ENCODE data around the gene VPS13C. TPM values are rescaled to one million over a fixed set of nuclear protein-coding genes. Genes with fewer than 3 reads are reported as not detected.

Gene VPS13C
- total RNA-seq, 1 donor from 2014 or later: 50.9 TPM

GRCh38 chr15:61818801-61819200 is 241.4 kb downstream of the VPS13C start:
- H3K4me3 Mint-ChIP-seq (ENCODE audit: unreplicated experiment): no peak overlapping the region
- H3K27me3 Mint-ChIP-seq (ENCODE audit: unreplicated experiment): no peaks in the 10 kb centered on the region
- TF ChIP-seq CTCF (IDR thresholded peaks at IDR 0.05; ENCODE audit: unreplicated experiment): no peak
- no peak overlapping the region for H3K27ac Mint-ChIP-seq (ENCODE audit: unreplicated experiment)
- peaks cover 4% of the 10 kb centered on the region for H3K4me1 Mint-ChIP-seq (ENCODE audit: unreplicated experiment)
- no peaks in the 10 kb centered on the region for H3K9me3 Mint-ChIP-seq (ENCODE audit: unreplicated experiment)
- H3K36me3 Mint-ChIP-seq (ENCODE audit: low read depth, unreplicated experiment): no peaks in the 10 kb centered on the region
- no peak for DNase-seq (ENCODE audit: low spot score)

DNA sequence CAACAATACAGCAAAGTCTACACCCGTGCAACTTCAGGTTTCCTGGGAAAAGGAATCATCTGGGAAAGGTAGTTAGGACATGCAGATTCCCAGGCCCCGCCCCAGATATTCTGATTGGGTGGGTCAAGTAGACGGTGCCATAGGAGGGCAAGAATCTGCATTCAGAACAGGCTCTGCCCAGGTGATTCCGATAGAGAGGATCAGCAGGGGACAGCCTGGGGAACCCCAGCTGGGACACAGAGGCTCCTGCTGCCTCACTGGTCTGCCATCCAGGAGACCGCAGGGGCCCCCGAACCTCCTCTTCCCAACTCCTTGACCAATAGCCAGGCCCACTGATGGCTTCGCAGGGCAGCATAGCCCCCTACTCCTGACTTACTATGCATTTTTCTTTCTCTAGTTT is 243.4 kb downstream of the VPS13C start:
- no peak overlapping the region for H3K4me3 Mint-ChIP-seq (ENCODE audit: unreplicated experiment)
- H3K9me3 Mint-ChIP-seq (ENCODE audit: unreplicated experiment): no peaks in the 10 kb centered on the region
- TF ChIP-seq CTCF (IDR thresholded peaks at IDR 0.05; ENCODE audit: unreplicated experiment): no peak
- no peak for DNase-seq (ENCODE audit: low spot score)
- peaks cover 4% of the 10 kb centered on the region for H3K4me1 Mint-ChIP-seq (ENCODE audit: unreplicated experiment)
- H3K36me3 Mint-ChIP-seq (ENCODE audit: low read depth, unreplicated experiment): no peaks in the 10 kb centered on the region
- H3K27me3 Mint-ChIP-seq (ENCODE audit: unreplicated experiment): no peaks in the 10 kb centered on the region
- no peak overlapping the region for H3K27ac Mint-ChIP-seq (ENCODE audit: unreplicated experiment)

- Mint-ChIP-seq H3K27me3 (ENCODE audit: unreplicated experiment) (peaks cover 2% of the 10 kb centered on the region), H3K4me1 (ENCODE audit: unreplicated experiment) (peaks cover 4% of the 10 kb centered on the region), H3K27ac (ENCODE audit: unreplicated experiment) (no peak overlapping the region), H3K9me3 (ENCODE audit: unreplicated experiment) (no peaks in the 10 kb centered on the region), H3K4me3 (ENCODE audit: unreplicated experiment) (no peak overlapping the region), H3K36me3 (ENCODE audit: low read depth, unreplicated experiment) (no peaks in the 10 kb centered on the region)
- no peak for TF ChIP-seq CTCF (IDR thresholded peaks at IDR 0.05; ENCODE audit: unreplicated experiment)
- no peak for DNase-seq (ENCODE audit: low spot score)
Observed at GRCh38 chr15:61815356-61816083, 244.7 kb downstream of the VPS13C start.

DNA sequence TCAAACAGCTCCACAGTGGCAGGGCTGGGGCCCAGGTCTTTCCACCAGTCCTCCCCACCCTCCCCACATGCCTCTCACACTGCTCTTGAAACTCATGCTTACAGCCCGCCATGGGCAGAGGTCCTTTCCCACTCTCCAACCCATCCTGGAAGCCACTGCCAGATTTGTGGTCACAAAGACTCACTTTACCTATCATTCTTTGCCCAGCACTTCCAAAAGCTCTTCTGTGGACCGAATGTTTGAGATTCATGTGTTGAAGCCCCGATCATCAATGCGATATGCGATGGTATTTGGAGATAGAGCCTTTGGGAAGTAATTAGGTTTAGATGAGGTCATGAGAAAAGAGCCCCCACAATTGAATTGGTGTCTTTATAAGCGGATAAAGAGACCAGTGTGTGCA is 247.8 kb downstream of the VPS13C start:
- H3K4me1 Mint-ChIP-seq (ENCODE audit: unreplicated experiment): peaks cover 3% of the 10 kb centered on the region
- H3K36me3 Mint-ChIP-seq (ENCODE audit: low read depth, unreplicated experiment): no peaks in the 10 kb centered on the region
- no peak overlapping the region for H3K27ac Mint-ChIP-seq (ENCODE audit: unreplicated experiment)
- no peak for TF ChIP-seq CTCF (IDR thresholded peaks at IDR 0.05; ENCODE audit: unreplicated experiment)
- H3K9me3 Mint-ChIP-seq (ENCODE audit: unreplicated experiment): no peaks in the 10 kb centered on the region
- H3K4me3 Mint-ChIP-seq (ENCODE audit: unreplicated experiment): no peak overlapping the region
- H3K27me3 Mint-ChIP-seq (ENCODE audit: unreplicated experiment): peaks cover 2% of the 10 kb centered on the region
- no peak for DNase-seq (ENCODE audit: low spot score)

DNA sequence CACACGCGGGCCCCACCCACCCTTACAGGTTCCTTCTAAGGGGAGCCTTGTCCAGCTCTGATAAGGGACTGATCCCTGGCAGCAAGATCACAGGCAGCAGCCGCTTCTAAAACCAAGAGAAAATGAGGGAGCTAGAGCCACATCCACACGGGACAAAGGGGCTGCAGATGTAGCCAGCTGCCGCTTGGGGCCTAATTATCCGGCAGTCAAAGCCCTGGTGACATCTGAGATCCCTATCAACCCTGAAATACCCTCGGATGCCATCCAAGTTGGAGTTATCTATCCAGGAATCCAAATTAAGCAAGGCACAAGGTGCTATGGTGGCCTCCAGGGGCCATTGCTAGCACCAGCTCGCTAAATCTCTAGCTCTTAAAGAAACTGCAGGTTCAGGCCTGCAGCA is 248.3 kb downstream of the VPS13C start:
- H3K36me3 Mint-ChIP-seq (ENCODE audit: low read depth, unreplicated experiment): no peaks in the 10 kb centered on the region
- H3K27ac Mint-ChIP-seq (ENCODE audit: unreplicated experiment): no peak overlapping the region
- peaks cover 2% of the 10 kb centered on the region for H3K27me3 Mint-ChIP-seq (ENCODE audit: unreplicated experiment)
- H3K4me3 Mint-ChIP-seq (ENCODE audit: unreplicated experiment): no peak overlapping the region
- no peak for DNase-seq (ENCODE audit: low spot score)
- H3K4me1 Mint-ChIP-seq (ENCODE audit: unreplicated experiment): no peaks in the 10 kb centered on the region
- TF ChIP-seq CTCF (IDR thresholded peaks at IDR 0.05; ENCODE audit: unreplicated experiment): no peak
- no peaks in the 10 kb centered on the region for H3K9me3 Mint-ChIP-seq (ENCODE audit: unreplicated experiment)
